GM19240 (cell line): Measurements from ENCODE around the gene PACRG.
"Not testable (repeated sequence)": the region's sequence is repeated elsewhere in the genome, so short reads cannot be mapped to it uniquely, and the experiment has no call there.

Experiments used
- DNase-seq: peaks from one replicate; pipeline ENCODE4 v3.0.0; 2011; ENCODE audit warnings: low spot score; ENCODE audit not compliant: insufficient read length

Gene PACRG

GRCh38 chr6:162727322-162728182 is at the start of gene PACRG, which contains the start of gene PRKN:
TSS of gene PACRG (plus strand) at chr6:162727974.
TSS of gene PRKN (minus strand) at chr6:162727766.
- DNase-seq, result peak; percentile 73

GRCh38 chr6:162678896-162679295 is 48.9 kb upstream of the PACRG start:
- not testable (repeated sequence) for DNase-seq

GRCh38 chr6:162679681-162680080 is 48.1 kb upstream of the PACRG start:
- no peak for DNase-seq

- no peak for DNase-seq
Measured at GRCh38 chr6:162680367-162680766, 47.4 kb upstream of the PACRG start.

- no peak for DNase-seq
Measured at GRCh38 chr6:162680871-162681270, 46.9 kb upstream of the PACRG start.

GRCh38 chr6:162681447-162681846 is 46.3 kb upstream of the PACRG start:
- DNase-seq, result no peak

- no peak for DNase-seq
Measured at GRCh38 chr6:162683135-162683534, 44.6 kb upstream of the PACRG start.

- no peak for DNase-seq
Measured at GRCh38 chr6:162684052-162684451, 43.7 kb upstream of the PACRG start.

GRCh38 chr6:162684961-162685360 is 42.8 kb upstream of the PACRG start:
- DNase-seq, result no peak

- DNase-seq, result no peak
Measured at GRCh38 chr6:162685586-162685985, 42.2 kb upstream of the PACRG start.

- DNase-seq, result no peak
Measured at GRCh38 chr6:162688751-162689345, 38.9 kb upstream of the PACRG start.

- DNase-seq, result no peak
Measured at GRCh38 chr6:162690158-162690557, 37.6 kb upstream of the PACRG start.

GRCh38 chr6:162697872-162698403 is 29.8 kb upstream of the PACRG start:
- DNase-seq, result no peak

- DNase-seq, result no peak
Measured at GRCh38 chr6:162698440-162698839, 29.3 kb upstream of the PACRG start.

GRCh38 chr6:162699961-162700360 is 27.8 kb upstream of the PACRG start:
- no peak for DNase-seq

GRCh38 chr6:162700966-162701365 is 26.8 kb upstream of the PACRG start:
- DNase-seq, result no peak

- no peak for DNase-seq
Measured at GRCh38 chr6:162701551-162701950, 26.2 kb upstream of the PACRG start.

- DNase-seq, result no peak
Measured at GRCh38 chr6:162702446-162702845, 25.3 kb upstream of the PACRG start.

- no peak for DNase-seq
Measured at GRCh38 chr6:162704001-162704400, 23.8 kb upstream of the PACRG start.

- no peak for DNase-seq
Measured at GRCh38 chr6:162705736-162706135, 22.0 kb upstream of the PACRG start.

GRCh38 chr6:162706232-162706631 is 21.5 kb upstream of the PACRG start:
- no peak for DNase-seq

- DNase-seq, result no peak
Measured at GRCh38 chr6:162708971-162709370, 18.8 kb upstream of the PACRG start.

GRCh38 chr6:162709431-162709830 is 18.3 kb upstream of the PACRG start:
- no peak for DNase-seq
